HUES6 (cell line): Measurements from ENCODE around the gene RPN2.

Experiments
- H3K27ac ChIP-seq: 2 replicates; pipeline ENCODE4 v1.7.0; 2013; ENCODE audit warnings: low read depth, mild to moderate bottlenecking, low read length, inconsistent platforms
- H3K27me3 ChIP-seq: 2 replicates; pipeline ENCODE4 v1.6.1; 2013; ENCODE audit warnings: low read length; ENCODE audit not compliant: control insufficient read depth, insufficient read depth
- H3K36me3 ChIP-seq: 2 replicates; pipeline ENCODE4 v1.6.1; 2013; ENCODE audit warnings: low read length; ENCODE audit not compliant: control insufficient read depth, insufficient read depth
- H3K4me1 ChIP-seq: 2 replicates; pipeline ENCODE4 v1.6.1; 2013; ENCODE audit warnings: low read length; ENCODE audit not compliant: control insufficient read depth, insufficient read depth
- H3K4me3 ChIP-seq: 2 replicates; pipeline ENCODE4 v1.5.1; 2013; ENCODE audit warnings: low read depth, low read length
- H3K9ac ChIP-seq: one replicate; pipeline ENCODE4 v1.6.1; 2013; ENCODE audit warnings: mild to moderate bottlenecking, low read length
- H3K9me3 ChIP-seq: 2 replicates; pipeline ENCODE4 v1.6.1; 2013; ENCODE audit warnings: low read depth, low read length; ENCODE audit not compliant: control insufficient read depth, insufficient read depth

RPN2 gene

GRCh38 chr20:37256286-37256685, 77.2 kb downstream of the RPN2 start:
- H3K36me3 ChIP-seq, result no peaks in the 10 kb centered on the region
- no peaks in the 10 kb centered on the region for H3K27me3 ChIP-seq
- H3K27ac ChIP-seq, result no peak overlapping the region
- no peak overlapping the region for H3K9ac ChIP-seq
- no peak overlapping the region for H3K4me3 ChIP-seq
- H3K4me1 ChIP-seq, result peaks cover 34% of the 10 kb centered on the region
- peaks cover 3% of the 10 kb centered on the region; the same call in 1 of the 2 replicates for H3K9me3 ChIP-seq

DNA sequence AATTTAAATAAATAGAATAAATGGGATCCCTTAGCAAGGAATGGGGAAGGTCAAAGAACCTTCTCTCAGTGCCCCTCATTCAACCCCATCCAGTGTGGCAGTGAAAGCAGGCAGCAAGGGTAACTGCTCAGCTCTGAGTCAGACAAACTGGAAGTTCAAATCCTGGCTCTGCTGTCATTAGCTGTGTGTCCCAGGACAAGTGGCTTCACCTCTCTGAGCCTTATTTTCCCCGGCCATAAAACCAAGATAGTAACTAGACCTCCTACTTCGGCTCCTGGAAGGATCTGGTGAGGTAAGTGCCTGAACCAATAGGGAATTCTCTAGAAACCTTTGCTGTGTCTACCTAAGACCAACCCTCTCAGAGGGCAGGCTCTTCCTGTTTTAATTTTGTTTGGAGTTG, 78.4 kb downstream of the RPN2 start:
- no peak overlapping the region for H3K9ac ChIP-seq
- peaks cover 26% of the 10 kb centered on the region for H3K4me1 ChIP-seq
- no peak overlapping the region for H3K27ac ChIP-seq
- H3K27me3 ChIP-seq, result no peaks in the 10 kb centered on the region
- no peaks in the 10 kb centered on the region for H3K36me3 ChIP-seq
- no peak overlapping the region for H3K4me3 ChIP-seq
- peaks cover 3% of the 10 kb centered on the region; the same call in 1 of the 2 replicates for H3K9me3 ChIP-seq

DNA sequence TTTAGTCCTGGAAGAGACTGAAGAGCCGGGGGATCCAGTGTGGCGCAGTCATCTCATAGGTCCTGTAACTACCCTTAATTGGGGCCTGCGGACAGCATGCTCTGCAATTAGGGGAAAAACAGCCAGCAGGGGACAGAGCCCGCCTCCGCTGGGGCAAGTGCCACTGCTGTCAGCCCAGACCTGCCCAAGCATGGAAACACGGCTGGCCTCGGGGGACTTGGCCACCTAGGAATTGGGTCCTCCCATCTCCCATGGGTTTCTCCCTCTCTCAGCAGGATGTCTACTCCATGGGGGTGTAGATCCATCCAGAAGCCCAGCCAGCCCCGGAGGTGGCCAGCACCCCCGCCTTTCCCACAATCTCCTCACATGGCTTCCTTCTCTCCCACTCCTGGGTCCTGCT, 78.9 kb downstream of the RPN2 start:
- Histone ChIP-seq H3K27me3 (no peaks in the 10 kb centered on the region), H3K9me3 (peaks cover 3% of the 10 kb centered on the region; the same call in 1 of the 2 replicates), H3K9ac (no peak overlapping the region), H3K4me3 (no peak overlapping the region), H3K27ac (no peak overlapping the region), H3K4me1 (peaks cover 26% of the 10 kb centered on the region), H3K36me3 (no peaks in the 10 kb centered on the region)

GRCh38 chr20:37259031-37259430, 79.9 kb downstream of the RPN2 start:
- Histone ChIP-seq H3K9ac (no peak overlapping the region), H3K27ac (no peak overlapping the region), H3K9me3 (peaks cover 3% of the 10 kb centered on the region; the same call in 1 of the 2 replicates), H3K27me3 (no peaks in the 10 kb centered on the region), H3K4me1 (peaks cover 26% of the 10 kb centered on the region), H3K36me3 (no peaks in the 10 kb centered on the region), H3K4me3 (no peak overlapping the region)

DNA sequence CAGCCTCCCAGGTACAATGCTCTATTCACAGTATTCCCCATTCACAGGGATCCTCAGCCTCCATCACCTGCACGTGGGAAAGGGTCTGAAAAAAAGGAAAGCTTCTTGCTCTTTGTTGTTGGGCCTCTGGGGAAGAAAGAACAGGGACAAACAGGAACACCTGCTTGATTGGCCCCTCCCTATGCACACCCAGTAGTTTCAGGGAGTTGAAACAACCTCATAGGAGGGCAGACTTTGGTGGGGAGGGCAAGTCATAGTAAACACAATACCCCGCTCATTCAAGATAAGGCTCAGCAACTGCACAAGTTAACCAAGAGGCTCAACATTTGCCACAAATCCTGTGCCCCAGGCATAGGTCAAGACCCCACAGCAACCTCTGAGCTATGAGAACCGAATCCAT, 80.7 kb downstream of the RPN2 start:
- peaks cover 26% of the 10 kb centered on the region for H3K4me1 ChIP-seq
- no peaks in the 10 kb centered on the region for H3K9me3 ChIP-seq
- no peak overlapping the region for H3K4me3 ChIP-seq
- no peaks in the 10 kb centered on the region for H3K27me3 ChIP-seq
- no peak overlapping the region for H3K9ac ChIP-seq
- H3K27ac ChIP-seq, result no peak overlapping the region
- no peaks in the 10 kb centered on the region for H3K36me3 ChIP-seq

GRCh38 chr20:37260923-37261322, 81.8 kb downstream of the RPN2 start:
- H3K27ac ChIP-seq, result no peak overlapping the region
- no peaks in the 10 kb centered on the region for H3K36me3 ChIP-seq
- no peak overlapping the region for H3K4me3 ChIP-seq
- no peaks in the 10 kb centered on the region for H3K9me3 ChIP-seq
- peaks cover 26% of the 10 kb centered on the region for H3K4me1 ChIP-seq
- H3K9ac ChIP-seq, result no peak overlapping the region
- H3K27me3 ChIP-seq, result no peaks in the 10 kb centered on the region

- no peak within 1 kb of the TSS for H3K9ac ChIP-seq
These were observed 82.6 kb downstream of the RPN2 start, which contains the start of gene GHRH for GRCh38 chr20:37261714-37262113. GHRH (minus strand) TSS chr20:37261814; CDS start chr20:37256889, 4,925 bp downstream.

GRCh38 chr20:37262505-37262904, 83.4 kb downstream of the RPN2 start:
- Histone ChIP-seq H3K9ac (no peak overlapping the region), H3K9me3 (no peaks in the 10 kb centered on the region), H3K27me3 (no peaks in the 10 kb centered on the region), H3K27ac (no peak overlapping the region), H3K4me3 (no peak overlapping the region), H3K36me3 (no peaks in the 10 kb centered on the region), H3K4me1 (peaks cover 32% of the 10 kb centered on the region)

More at GRCh38 chr20:37261714-37262113, 82.6 kb downstream of the RPN2 start, which contains the start of gene GHRH:
- Histone ChIP-seq H3K27me3 (no peaks in the 10 kb centered on the region), H3K27ac (no peak within 1 kb of the TSS), H3K4me3 (no peak within 1 kb of the TSS), H3K4me1 (peaks cover 26% of the 10 kb centered on the region), H3K36me3 (no peaks in the 10 kb centered on the region), H3K9me3 (no peaks in the 10 kb centered on the region)

DNA sequence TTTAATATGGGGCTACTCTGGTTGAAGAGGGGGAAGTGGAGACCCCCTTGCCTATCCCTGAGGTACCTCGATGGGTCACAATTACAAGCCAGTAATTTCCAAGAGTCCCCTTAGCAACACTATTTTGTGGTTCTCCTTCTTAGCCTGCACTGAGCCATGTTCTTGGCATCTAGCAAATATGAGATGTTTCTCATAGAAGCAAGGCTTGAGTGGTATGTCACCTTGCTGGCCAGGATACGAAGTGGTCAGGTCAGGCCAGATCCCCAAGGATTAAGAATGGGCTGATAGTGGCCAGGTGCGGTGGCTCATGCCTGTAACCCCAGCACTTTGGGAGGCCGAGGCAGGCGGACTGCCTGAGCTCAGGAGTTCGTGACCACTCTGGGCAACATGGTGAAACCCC, 84.6 kb downstream of the RPN2 start:
- peaks cover 30% of the 10 kb centered on the region for H3K4me1 ChIP-seq
- H3K9me3 ChIP-seq, result no peaks in the 10 kb centered on the region
- no peaks in the 10 kb centered on the region for H3K36me3 ChIP-seq
- no peaks in the 10 kb centered on the region for H3K27me3 ChIP-seq
- no peak overlapping the region for H3K9ac ChIP-seq
- H3K4me3 ChIP-seq, result no peak overlapping the region
- H3K27ac ChIP-seq, result no peak overlapping the region

GRCh38 chr20:37265152-37265551, 86.0 kb downstream of the RPN2 start:
- Histone ChIP-seq H3K27ac (no peak overlapping the region), H3K4me1 (peaks cover 16% of the 10 kb centered on the region), H3K9me3 (no peaks in the 10 kb centered on the region), H3K4me3 (no peak overlapping the region), H3K27me3 (no peaks in the 10 kb centered on the region), H3K36me3 (no peaks in the 10 kb centered on the region), H3K9ac (no peak overlapping the region)

DNA sequence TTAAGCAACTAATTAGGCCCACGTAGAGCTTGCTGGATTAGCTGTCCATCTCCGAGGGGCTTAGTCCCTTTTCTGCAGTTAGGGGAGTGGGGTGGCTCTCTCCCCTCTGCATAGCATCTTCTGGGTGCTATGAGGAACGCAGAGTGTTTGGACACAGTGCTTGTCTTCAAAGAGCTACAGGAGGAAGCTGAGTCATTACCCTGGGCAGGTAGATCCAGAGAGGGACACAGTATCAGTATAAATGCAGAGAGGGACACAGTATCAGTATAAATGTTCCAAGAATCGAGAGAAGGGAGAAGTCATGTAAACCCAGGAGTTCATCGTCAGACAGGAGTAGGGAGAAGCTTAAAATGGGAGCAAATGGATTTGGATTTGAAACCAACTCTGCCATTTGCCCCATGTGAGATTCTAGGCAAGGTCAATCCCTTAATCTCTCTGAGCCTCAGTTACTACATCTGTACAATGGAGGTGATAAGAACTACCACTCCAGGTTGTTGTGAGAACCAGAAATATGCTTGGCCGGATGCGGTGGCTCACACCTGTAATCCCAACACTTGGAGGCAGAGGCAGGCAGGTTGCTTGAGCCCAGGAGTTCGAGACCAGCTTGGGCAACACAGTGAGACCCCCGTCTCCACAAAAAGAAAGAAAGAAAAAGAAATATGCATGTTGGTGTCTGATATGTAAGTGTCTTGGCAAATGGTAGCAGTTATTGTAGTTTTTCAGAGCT, 88.0 kb downstream of the RPN2 start:
- Histone ChIP-seq H3K27me3 (no peaks in the 10 kb centered on the region), H3K9ac (peak overlapping the region; percentile 14), H3K4me1 (peaks cover 16% of the 10 kb centered on the region), H3K27ac (no peak overlapping the region; the same call in 1 of the 2 replicates), H3K4me3 (no peak overlapping the region), H3K9me3 (no peaks in the 10 kb centered on the region; the same call in 1 of the 2 replicates), H3K36me3 (no peaks in the 10 kb centered on the region)
